GM12865 (cell line): ENCODE data around the gene GPRIN3.

ENCODE experiments used
- DNase-seq: peaks from one replicate; pipeline ENCODE4 v3.0.0; 2010; ENCODE audit warnings: low read depth
- H3K4me3 ChIP-seq: 2 replicates; pipeline ENCODE4 v1.5.1; 2011; ENCODE audit warnings: mild to moderate bottlenecking, low read depth, low read length, control low read depth
- TF ChIP-seq, protein P1 (sequence below): IDR thresholded peaks from 2 replicates; pipeline ENCODE4 v1.5.1; 2011; ENCODE audit warnings: low read length, control low read depth, low read depth, inconsistent platforms; ENCODE audit not compliant: insufficient read depth; ENCODE audit errors: missing control alignments

The GPRIN3 gene

DNA sequence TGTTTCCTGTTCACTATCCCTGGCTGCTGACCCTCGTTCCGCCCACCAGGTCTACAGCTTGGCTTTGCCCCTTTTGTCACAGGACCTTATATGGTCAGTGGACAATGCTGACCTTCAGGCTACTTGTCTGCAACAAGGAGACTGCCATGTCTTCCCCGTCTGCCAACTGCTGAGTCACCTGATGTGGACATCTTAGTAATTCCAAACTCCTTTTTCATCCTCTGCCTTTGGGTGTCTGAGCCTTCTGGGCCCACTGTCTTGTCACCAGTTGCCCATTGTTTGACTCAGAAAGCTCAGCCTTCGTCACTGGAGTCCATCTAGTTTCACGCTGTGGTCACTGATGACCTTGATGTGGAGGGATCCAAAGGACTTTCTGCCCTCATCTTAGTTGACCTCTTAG, 30.2 kb downstream of the GPRIN3 start:
- TF ChIP-seq, protein P1, sequence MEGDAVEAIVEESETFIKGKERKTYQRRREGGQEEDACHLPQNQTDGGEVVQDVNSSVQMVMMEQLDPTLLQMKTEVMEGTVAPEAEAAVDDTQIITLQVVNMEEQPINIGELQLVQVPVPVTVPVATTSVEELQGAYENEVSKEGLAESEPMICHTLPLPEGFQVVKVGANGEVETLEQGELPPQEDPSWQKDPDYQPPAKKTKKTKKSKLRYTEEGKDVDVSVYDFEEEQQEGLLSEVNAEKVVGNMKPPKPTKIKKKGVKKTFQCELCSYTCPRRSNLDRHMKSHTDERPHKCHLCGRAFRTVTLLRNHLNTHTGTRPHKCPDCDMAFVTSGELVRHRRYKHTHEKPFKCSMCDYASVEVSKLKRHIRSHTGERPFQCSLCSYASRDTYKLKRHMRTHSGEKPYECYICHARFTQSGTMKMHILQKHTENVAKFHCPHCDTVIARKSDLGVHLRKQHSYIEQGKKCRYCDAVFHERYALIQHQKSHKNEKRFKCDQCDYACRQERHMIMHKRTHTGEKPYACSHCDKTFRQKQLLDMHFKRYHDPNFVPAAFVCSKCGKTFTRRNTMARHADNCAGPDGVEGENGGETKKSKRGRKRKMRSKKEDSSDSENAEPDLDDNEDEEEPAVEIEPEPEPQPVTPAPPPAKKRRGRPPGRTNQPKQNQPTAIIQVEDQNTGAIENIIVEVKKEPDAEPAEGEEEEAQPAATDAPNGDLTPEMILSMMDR, result no peak
- no peak overlapping the region for H3K4me3 ChIP-seq
- DNase-seq, result no peak

DNA sequence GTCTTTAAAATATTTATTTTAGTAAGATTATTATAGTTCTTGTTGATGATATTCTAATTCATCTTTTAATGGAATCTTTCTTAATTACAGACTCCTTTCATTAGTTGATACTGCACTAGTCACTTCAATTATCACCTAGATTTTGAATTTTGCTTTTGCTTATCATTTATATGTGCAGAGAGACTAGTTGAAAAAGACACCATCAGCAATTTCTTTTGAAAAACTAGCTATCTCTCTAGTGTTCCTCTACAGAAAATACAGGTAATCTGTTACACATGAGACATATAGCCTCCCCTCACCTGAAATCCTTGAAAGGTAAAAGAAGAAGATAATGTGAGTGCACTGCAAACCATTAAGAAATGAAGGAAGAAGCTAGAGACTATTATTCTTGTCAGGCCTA, 31.3 kb downstream of the GPRIN3 start:
- no peak overlapping the region for H3K4me3 ChIP-seq
- no peak for DNase-seq
- TF ChIP-seq, protein P1, result no peak

DNA sequence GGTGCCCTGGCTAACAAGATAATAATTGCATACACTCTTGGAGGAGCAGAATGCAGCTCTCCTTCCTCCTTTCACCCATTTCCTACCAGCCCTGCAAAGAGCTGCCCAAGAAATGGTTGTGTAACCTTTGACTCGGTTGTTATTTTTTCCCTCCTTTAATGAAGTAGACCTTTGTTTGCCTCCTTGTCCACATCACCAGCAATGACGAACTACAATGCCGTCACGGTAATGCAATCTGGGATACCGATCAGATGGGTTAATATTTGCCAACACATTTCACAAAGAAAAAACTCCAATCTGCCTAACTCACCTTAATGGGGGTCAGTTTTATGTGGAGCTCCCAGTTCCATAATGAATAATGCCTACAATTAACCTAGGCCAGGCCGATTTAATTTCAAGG, 32.0 kb downstream of the GPRIN3 start:
- DNase-seq, result no peak
- TF ChIP-seq, protein P1, result no peak
- no peak overlapping the region for H3K4me3 ChIP-seq

DNA sequence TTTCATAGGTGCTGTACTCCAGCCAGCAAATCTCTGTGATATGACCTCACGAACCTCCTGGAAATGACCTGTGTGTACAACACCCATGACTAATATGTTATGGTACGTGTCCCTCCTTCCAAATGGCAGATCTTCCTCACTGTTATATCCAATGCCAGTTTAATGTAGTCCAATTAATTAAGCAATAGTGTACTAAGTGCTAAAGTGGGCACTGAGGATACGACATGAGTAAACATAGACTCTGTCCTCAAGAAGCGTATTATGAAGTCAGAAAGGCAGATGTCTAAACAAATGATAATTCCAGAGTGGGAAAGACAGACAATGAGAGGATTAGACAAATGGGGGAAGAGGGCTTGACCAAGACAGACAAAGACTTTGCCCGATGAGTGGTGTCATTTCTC, 33.9 kb downstream of the GPRIN3 start:
- DNase-seq, result no peak
- TF ChIP-seq, protein P1, result no peak
- no peak overlapping the region for H3K4me3 ChIP-seq

DNA sequence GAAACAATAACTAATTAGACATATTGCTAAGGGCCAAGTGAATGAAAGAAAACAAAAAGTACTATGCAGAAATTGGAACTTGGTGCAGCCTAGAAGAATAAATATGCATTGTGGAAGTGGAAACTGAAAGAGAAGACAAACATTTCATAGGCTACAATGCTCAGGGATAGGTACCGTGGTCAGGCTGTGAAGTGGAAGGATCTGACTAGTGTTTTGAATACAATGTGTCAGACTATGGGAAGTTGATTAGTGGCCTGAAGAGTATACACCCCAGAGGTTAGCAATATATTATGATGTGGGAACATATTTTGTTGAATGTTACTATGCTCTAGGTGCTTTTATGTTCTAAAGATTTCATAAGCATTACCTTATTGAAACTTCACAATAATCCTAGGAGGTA, 36.8 kb downstream of the GPRIN3 start:
- DNase-seq, result no peak
- TF ChIP-seq, protein P1, result no peak

DNA sequence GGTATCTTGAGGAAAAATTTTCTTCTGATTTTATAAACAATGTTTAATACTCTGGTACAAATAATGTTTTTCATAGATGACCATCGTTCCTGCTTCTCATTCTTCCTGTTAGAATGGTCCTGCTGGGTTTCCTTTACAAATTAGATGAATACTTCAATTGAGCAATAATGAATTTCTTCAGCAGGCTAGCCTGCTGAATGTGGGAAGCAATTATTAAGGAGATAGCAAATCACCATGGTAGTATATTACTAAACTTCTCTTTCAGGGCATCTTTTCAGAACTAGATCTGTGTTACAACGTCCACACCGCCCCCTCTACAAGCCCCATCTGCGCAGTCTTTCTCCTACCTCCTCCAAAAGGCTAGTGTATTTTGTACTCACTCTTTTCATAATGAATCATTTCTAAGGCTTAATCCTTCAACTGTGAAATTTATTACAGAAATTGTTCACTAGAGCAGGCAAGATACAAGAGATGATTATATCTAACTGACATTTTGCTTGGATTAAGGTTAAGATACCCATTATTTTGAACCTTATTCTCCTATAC, 38.4 kb downstream of the GPRIN3 start:
- TF ChIP-seq, protein P1, result no peak
- no peak overlapping the region for H3K4me3 ChIP-seq
- no peak for DNase-seq

More for the DNA sequence above, 36.8 kb downstream of the GPRIN3 start:
- H3K4me3 ChIP-seq, result no peak overlapping the region

DNA sequence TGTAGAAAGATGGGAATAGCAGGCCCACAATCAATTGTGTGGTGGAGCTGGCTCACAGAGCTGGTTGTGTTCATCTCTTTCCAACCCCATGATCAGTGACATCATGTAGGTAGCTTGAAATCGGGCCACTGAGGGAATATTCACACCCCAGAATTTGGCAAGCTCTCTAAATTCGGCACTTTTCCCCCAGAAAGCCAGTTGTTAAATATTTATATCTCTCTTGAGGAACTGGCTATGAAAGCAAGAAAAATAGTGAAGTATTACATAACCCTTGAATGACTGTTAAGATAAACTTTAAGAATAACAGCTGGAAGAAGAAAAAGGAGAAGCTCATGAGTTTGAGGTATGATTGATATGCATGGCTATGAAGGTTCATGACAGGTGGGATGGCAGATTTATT, 38.9 kb downstream of the GPRIN3 start:
- TF ChIP-seq, protein P1, result no peak
- no peak for DNase-seq
- no peak overlapping the region for H3K4me3 ChIP-seq
